22Rv1 (cell line): ENCODE results near the gene CFAP251.

Experiments used
- CTCF ChIP-seq: fragments of 450-650 bp; IDR thresholded peaks from 2 replicates; pipeline ENCODE4 v1.5.1; 2017; ENCODE audit warnings: mild to moderate bottlenecking
- ZFX ChIP-seq: fragments of 450-650 bp; IDR thresholded peaks from 2 replicates; pipeline ENCODE4 v1.6.1; 2017; ENCODE audit warnings: antibody characterized with exemption, borderline replicate concordance

GRCh38 chr12:121980191-121980891 lies 61.9 kb downstream of the CFAP251 start:
- TF ChIP-seq CTCF (no peak), ZFX (no peak)
